ENCODE data around the gene PKIB. TPM values are rescaled to one million over a fixed set of nuclear protein-coding genes. Genes with fewer than 3 reads are reported as not detected.
"Not testable (repeated sequence)": the region's sequence is repeated elsewhere in the genome, so short reads cannot be mapped to it uniquely, and the experiment has no call there.

PKIB gene
- total RNA-seq, 2 donors from 2014 or later: 2.6 to 12.8 TPM

DNA sequence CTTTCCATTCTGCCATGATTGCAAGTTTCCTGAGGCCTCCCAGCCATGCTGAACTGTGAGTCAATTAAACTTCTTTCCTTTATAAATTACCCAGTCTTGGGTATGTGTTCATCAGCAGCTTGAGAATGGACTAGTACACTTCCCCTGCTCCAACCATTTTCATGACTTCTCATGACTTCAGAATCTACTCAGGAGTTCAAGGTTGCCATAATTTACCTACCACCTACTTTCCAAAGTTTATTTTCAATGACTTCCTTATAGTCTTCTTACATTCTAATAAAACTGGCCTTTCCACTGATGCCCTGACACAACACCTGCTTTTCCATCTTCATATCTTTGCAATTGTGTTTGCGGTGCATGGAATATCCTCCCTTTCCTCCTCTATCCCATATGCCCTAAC, 31.2 kb upstream of the PKIB start:
- 100% methylated on average over 1 of the region's 1 CpG for WGBS
- no peaks in the 10 kb centered on the region for H3K4me1 ChIP-seq (replicated peaks)
- H3K27me3 ChIP-seq (replicated peaks; ENCODE audit: insufficient read depth): no peaks in the 10 kb centered on the region
- TF ChIP-seq POLR2A (IDR thresholded peaks at IDR 0.05): no peak
- TF ChIP-seq, protein P1, sequence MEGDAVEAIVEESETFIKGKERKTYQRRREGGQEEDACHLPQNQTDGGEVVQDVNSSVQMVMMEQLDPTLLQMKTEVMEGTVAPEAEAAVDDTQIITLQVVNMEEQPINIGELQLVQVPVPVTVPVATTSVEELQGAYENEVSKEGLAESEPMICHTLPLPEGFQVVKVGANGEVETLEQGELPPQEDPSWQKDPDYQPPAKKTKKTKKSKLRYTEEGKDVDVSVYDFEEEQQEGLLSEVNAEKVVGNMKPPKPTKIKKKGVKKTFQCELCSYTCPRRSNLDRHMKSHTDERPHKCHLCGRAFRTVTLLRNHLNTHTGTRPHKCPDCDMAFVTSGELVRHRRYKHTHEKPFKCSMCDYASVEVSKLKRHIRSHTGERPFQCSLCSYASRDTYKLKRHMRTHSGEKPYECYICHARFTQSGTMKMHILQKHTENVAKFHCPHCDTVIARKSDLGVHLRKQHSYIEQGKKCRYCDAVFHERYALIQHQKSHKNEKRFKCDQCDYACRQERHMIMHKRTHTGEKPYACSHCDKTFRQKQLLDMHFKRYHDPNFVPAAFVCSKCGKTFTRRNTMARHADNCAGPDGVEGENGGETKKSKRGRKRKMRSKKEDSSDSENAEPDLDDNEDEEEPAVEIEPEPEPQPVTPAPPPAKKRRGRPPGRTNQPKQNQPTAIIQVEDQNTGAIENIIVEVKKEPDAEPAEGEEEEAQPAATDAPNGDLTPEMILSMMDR (IDR thresholded peaks at IDR 0.05): no peak
- no peak for TF ChIP-seq POLR2AphosphoS5 (IDR thresholded peaks at IDR 0.05)
- no peak overlapping the region for H3K4me3 ChIP-seq
- no peak for DNase-seq (ENCODE audit: low spot score)
- no peaks in the 10 kb centered on the region for H3K9me3 ChIP-seq
- H3K27ac ChIP-seq: no peak overlapping the region
- intact Hi-C loops (cut with DNase I): no loop called here
- H3K36me3 ChIP-seq: no peaks in the 10 kb centered on the region

- 69% methylated on average over 3 of the region's 3 CpGs for WGBS
- intact Hi-C loops (cut with DNase I): no loop called here
- TF ChIP-seq, protein P1 (IDR thresholded peaks at IDR 0.05): no peak
- TF ChIP-seq POLR2AphosphoS5 (IDR thresholded peaks at IDR 0.05) (no peak), POLR2A (IDR thresholded peaks at IDR 0.05) (no peak)
- Histone ChIP-seq H3K27me3 (replicated peaks; ENCODE audit: insufficient read depth) (no peaks in the 10 kb centered on the region), H3K9me3 (no peaks in the 10 kb centered on the region), H3K27ac (no peak overlapping the region), H3K4me3 (no peak overlapping the region), H3K4me1 (replicated peaks) (no peaks in the 10 kb centered on the region), H3K36me3 (no peaks in the 10 kb centered on the region)
- DNase-seq (ENCODE audit: low spot score): no peak
Observed at GRCh38 chr6:122580737-122581136, 29.5 kb upstream of the PKIB start.

DNA sequence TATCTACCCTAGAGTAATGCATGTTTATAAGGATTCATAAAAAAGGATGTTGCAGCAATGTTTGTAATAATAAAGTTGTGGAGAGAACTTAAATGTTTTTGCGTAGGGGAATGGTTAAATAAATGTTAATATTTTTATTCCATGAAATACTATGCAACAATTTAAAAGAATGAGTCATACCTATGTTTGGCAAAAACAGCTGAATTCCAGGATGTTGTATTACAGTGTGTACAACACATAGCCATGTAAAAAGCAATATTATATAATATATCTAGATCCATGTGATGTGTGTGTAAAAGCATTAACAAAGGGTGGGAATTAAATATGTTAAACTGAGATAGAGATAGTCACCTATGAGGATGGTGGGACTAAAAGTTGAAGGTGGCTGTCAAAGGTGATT, 21.1 kb upstream of the PKIB start:
- Histone ChIP-seq H3K27me3 (replicated peaks; ENCODE audit: insufficient read depth) (no peaks in the 10 kb centered on the region), H3K4me1 (replicated peaks) (no peaks in the 10 kb centered on the region), H3K9me3 (no peaks in the 10 kb centered on the region), H3K4me3 (no peak overlapping the region), H3K27ac (no peak overlapping the region), H3K36me3 (no peaks in the 10 kb centered on the region)
- DNase-seq (ENCODE audit: low spot score): no peak
- intact Hi-C loops (cut with DNase I): no loop called here
- TF ChIP-seq, protein P1 (IDR thresholded peaks at IDR 0.05): no peak
- no peak for TF ChIP-seq POLR2AphosphoS5 (IDR thresholded peaks at IDR 0.05)
- no peak for TF ChIP-seq POLR2A (IDR thresholded peaks at IDR 0.05)
- WGBS: 93% methylated on average over 1 of the region's 1 CpG

- H3K36me3 ChIP-seq; H3K27ac ChIP-seq; H3K4me3 ChIP-seq; H3K9me3 ChIP-seq; H3K4me1 ChIP-seq (replicated peaks); DNase-seq (ENCODE audit: low spot score); intact Hi-C loops (cut with DNase I); H3K27me3 ChIP-seq (replicated peaks; ENCODE audit: insufficient read depth): not testable (repeated sequence)
- WGBS: 83% methylated on average over 2 of the region's 2 CpGs
Observed at GRCh38 chr6:122598295-122598694, 11.9 kb upstream of the PKIB start.

- no peak for DNase-seq (ENCODE audit: low spot score)
- intact Hi-C loops (cut with DNase I): no loop called here
- Histone ChIP-seq H3K27me3 (replicated peaks; ENCODE audit: insufficient read depth) (no peaks in the 10 kb centered on the region), H3K4me3 (no peak overlapping the region), H3K27ac (no peak overlapping the region), H3K9me3 (no peaks in the 10 kb centered on the region), H3K36me3 (no peaks in the 10 kb centered on the region), H3K4me1 (replicated peaks) (no peaks in the 10 kb centered on the region)
- TF ChIP-seq, protein P1 (IDR thresholded peaks at IDR 0.05): no peak
- no peak for TF ChIP-seq POLR2A (IDR thresholded peaks at IDR 0.05)
- TF ChIP-seq POLR2AphosphoS5 (IDR thresholded peaks at IDR 0.05): no peak
Observed at GRCh38 chr6:122604676-122605075, 5.5 kb upstream of the PKIB start.
